HG02798 (cell line): ENCODE measurements around the gene VSIG10L.
A peak's percentile ranks its signal among the peaks of the same experiment; 100 is the strongest.

Experiments used
- ATAC-seq: cut with Tn5 transposase; IDR thresholded peaks from one replicate; pipeline ENCODE4 v1.9.1; 2021; ENCODE audit warnings: mild to moderate bottlenecking; ENCODE audit not compliant: unreplicated experiment, poor library complexity

The VSIG10L gene

GRCh38 chr19:51341976-51342580 is at the start of gene VSIG10L:
Gene VSIG10L (minus strand): TSS chr19:51342139. CDS start chr19:51342124, 15 bp downstream.
- ATAC-seq = no peak

GRCh38 chr19:51391073-51391611 is 49.2 kb upstream of the VSIG10L start:
- no peak for ATAC-seq

GRCh38 chr19:51389143-51389542 is 47.2 kb upstream of the VSIG10L start:
- ATAC-seq = no peak

- no peak for ATAC-seq
Measured at GRCh38 chr19:51387924-51388389, 46.0 kb upstream of the VSIG10L start, which contains the start of gene LIM2. Gene LIM2 (minus strand): TSS chr19:51387974. CDS start chr19:51387443, 531 bp downstream.

- ATAC-seq = no peak
Measured at GRCh38 chr19:51386882-51387520, 45.1 kb upstream of the VSIG10L start.

GRCh38 chr19:51382004-51382403 is 40.1 kb upstream of the VSIG10L start:
- no peak for ATAC-seq

GRCh38 chr19:51380379-51380778 is 38.4 kb upstream of the VSIG10L start:
- no peak for ATAC-seq

GRCh38 chr19:51377422-51377821 is 35.5 kb upstream of the VSIG10L start:
- ATAC-seq = no peak

GRCh38 chr19:51375504-51376221 is 33.7 kb upstream of the VSIG10L start:
- ATAC-seq = no peak

- ATAC-seq = no peak
Measured at GRCh38 chr19:51372649-51373504, 30.9 kb upstream of the VSIG10L start, which contains the start of gene NKG7. Gene NKG7 (minus strand): TSS chr19:51372654. CDS start chr19:51372535, 119 bp downstream.

GRCh38 chr19:51372021-51372648 is 30.2 kb upstream of the VSIG10L start:
- no peak for ATAC-seq

GRCh38 chr19:51371186-51371690 is 29.3 kb upstream of the VSIG10L start:
- ATAC-seq = no peak

- no peak for ATAC-seq
Measured at GRCh38 chr19:51370230-51370629, 28.3 kb upstream of the VSIG10L start.

- no peak for ATAC-seq
Measured at GRCh38 chr19:51368366-51369282, 26.7 kb upstream of the VSIG10L start, which contains the start of gene CLDND2. Gene CLDND2 (minus strand): TSS chr19:51369003. CDS start chr19:51368577, 426 bp downstream.

GRCh38 chr19:51367565-51368365 is 25.8 kb upstream of the VSIG10L start:
- peak; percentile 81 for ATAC-seq

- no peak for ATAC-seq
Measured at GRCh38 chr19:51367255-51367564, 25.3 kb upstream of the VSIG10L start.

GRCh38 chr19:51366389-51367254 is 24.7 kb upstream of the VSIG10L start:
- ATAC-seq = peak; percentile 63
